ENCODE data around the gene DENND1A.

Gene DENND1A

GRCh38 chr9:123865226-123866000 is 64.5 kb downstream of the DENND1A start:
- DNase-seq (ENCODE audit: low spot score), result no peak

- DNase-seq (ENCODE audit: low spot score), result no peak
Measured at GRCh38 chr9:123864251-123864650, 65.7 kb downstream of the DENND1A start.

- no peak for DNase-seq (ENCODE audit: low spot score)
Measured at GRCh38 chr9:123863164-123863855, 66.6 kb downstream of the DENND1A start.

GRCh38 chr9:123861756-123862120 is 68.2 kb downstream of the DENND1A start:
- no peak for DNase-seq (ENCODE audit: low spot score)

- no peak for DNase-seq (ENCODE audit: low spot score)
Measured at GRCh38 chr9:123861086-123861755, 68.7 kb downstream of the DENND1A start.

GRCh38 chr9:123860603-123861002 is 69.3 kb downstream of the DENND1A start:
- DNase-seq (ENCODE audit: low spot score), result no peak

- no peak for DNase-seq (ENCODE audit: low spot score)
Measured at GRCh38 chr9:123852403-123852802, 77.5 kb downstream of the DENND1A start.

- no peak for DNase-seq (ENCODE audit: low spot score)
Measured at GRCh38 chr9:123851851-123852250, 78.1 kb downstream of the DENND1A start.

GRCh38 chr9:123848447-123849085 is 81.4 kb downstream of the DENND1A start:
- no peak for DNase-seq (ENCODE audit: low spot score)

- no peak for DNase-seq (ENCODE audit: low spot score)
Measured at GRCh38 chr9:123846966-123847365, 83.0 kb downstream of the DENND1A start.

- DNase-seq (ENCODE audit: low spot score), result no peak
Measured at GRCh38 chr9:123843703-123844102, 86.2 kb downstream of the DENND1A start.

- no peak for DNase-seq (ENCODE audit: low spot score)
Measured at GRCh38 chr9:123835821-123836220, 94.1 kb downstream of the DENND1A start.

GRCh38 chr9:123834889-123835562 is 94.9 kb downstream of the DENND1A start:
- DNase-seq (ENCODE audit: low spot score), result peak; percentile 7

- DNase-seq (ENCODE audit: low spot score), result no peak
Measured at GRCh38 chr9:123834218-123834888, 95.6 kb downstream of the DENND1A start.

GRCh38 chr9:123832858-123833650 is 96.9 kb downstream of the DENND1A start:
- DNase-seq (ENCODE audit: low spot score), result no peak

GRCh38 chr9:123832176-123832575 is 97.8 kb downstream of the DENND1A start:
- no peak for DNase-seq (ENCODE audit: low spot score)

GRCh38 chr9:123828449-123828848 is 101.5 kb downstream of the DENND1A start:
- DNase-seq (ENCODE audit: low spot score), result no peak

GRCh38 chr9:123825342-123826060 is 104.4 kb downstream of the DENND1A start:
- DNase-seq (ENCODE audit: low spot score), result no peak

- no peak for DNase-seq (ENCODE audit: low spot score)
Measured at GRCh38 chr9:123823194-123823947, 106.6 kb downstream of the DENND1A start.
